DOHH2 (cell line): ENCODE data around the gene GREB1.

Experiments used
- H3F3A ChIP-seq: fragments of 200-600 bp; sonication (generic), shearing (Covaris generic); 2 replicates; pipeline ENCODE4 v1.6.0; 2016; ENCODE audit warnings: antibody characterized with exemption, mild to moderate bottlenecking; ENCODE audit not compliant: control insufficient read depth, insufficient read depth
- H3K27ac ChIP-seq: fragments of 200-600 bp; sonication (generic); 2 replicates; pipeline ENCODE4 v1.5.1; 2014; ENCODE audit warnings: low read depth, mild to moderate bottlenecking, low read length, moderate library complexity
- H3K27me3 ChIP-seq: fragments of 200-600 bp; sonication (generic); 2 replicates; pipeline ENCODE4 v1.6.1; 2014; ENCODE audit warnings: mild to moderate bottlenecking, low read length, mixed read lengths; ENCODE audit not compliant: control insufficient read depth
- H3K36me3 ChIP-seq: fragments of 200-600 bp; sonication (generic); 2 replicates; pipeline ENCODE4 v1.6.1; 2014; ENCODE audit warnings: mild to moderate bottlenecking, low read length, moderate library complexity, mixed read lengths; ENCODE audit not compliant: control insufficient read depth
- H3K4me1 ChIP-seq: fragments of 200-600 bp; sonication (generic); 2 replicates; pipeline ENCODE4 v1.6.1; 2014; ENCODE audit warnings: mild to moderate bottlenecking, low read length, mixed read lengths; ENCODE audit not compliant: control insufficient read depth
- H3K4me2 ChIP-seq: fragments of 200-600 bp; sonication (generic); 2 replicates; pipeline ENCODE4 v1.6.0; 2014; ENCODE audit warnings: mild to moderate bottlenecking, low read length, moderate library complexity
- H3K4me3 ChIP-seq: fragments of 200-600 bp; sonication (generic); 2 replicates; pipeline ENCODE4 v1.5.1; 2014; ENCODE audit warnings: mild to moderate bottlenecking, low read length, mixed read lengths
- H3K79me2 ChIP-seq: fragments of 200-600 bp; sonication (generic); 2 replicates; pipeline ENCODE4 v1.6.1; 2014; ENCODE audit warnings: mild to moderate bottlenecking, low read length, mixed read lengths; ENCODE audit not compliant: control insufficient read depth
- H3K9me2 ChIP-seq: fragments of 200-600 bp; sonication (generic); replicated peaks from 2 replicates; pipeline ENCODE4 v1.6.1; 2014; ENCODE audit warnings: mild to moderate bottlenecking, low read length, mixed read lengths; ENCODE audit not compliant: control insufficient read depth
- H3K9me3 ChIP-seq: fragments of 200-600 bp; sonication (generic); 2 replicates; pipeline ENCODE4 v1.6.1; 2014; ENCODE audit warnings: antibody characterized with exemption, low read length, mixed read lengths; ENCODE audit not compliant: control insufficient read depth, insufficient read depth
- H4K20me1 ChIP-seq: fragments of 200-600 bp; sonication (generic); 2 replicates; pipeline ENCODE4 v1.6.0; 2014; ENCODE audit warnings: low read depth, mild to moderate bottlenecking, antibody characterized with exemption, low read length, moderate library complexity; ENCODE audit not compliant: control insufficient read depth, insufficient read depth
- EZH2phosphoT487 ChIP-seq: fragments of 200-600 bp; sonication (generic); IDR thresholded peaks from 2 replicates; pipeline ENCODE4 v1.6.1; 2017; ENCODE audit warnings: borderline replicate concordance, mild to moderate bottlenecking, antibody characterized with exemption, low read length, moderate library complexity, mixed read lengths
- TF ChIP-seq, protein P1 (sequence below): fragments of 200-600 bp; sonication (generic); IDR thresholded peaks from one replicate; pipeline ENCODE4 v1.5.1; 2014; ENCODE audit warnings: antibody characterized with exemption, mild to moderate bottlenecking, low read depth, low read length; ENCODE audit not compliant: poor library complexity, severe bottlenecking

The GREB1 gene

GRCh38 chr2:11581124-11581796 lies 47.4 kb downstream of the GREB1 start:
- no peaks in the 10 kb centered on the region for H3K79me2 ChIP-seq
- no peaks in the 10 kb centered on the region for H3K9me2 ChIP-seq
- H4K20me1 ChIP-seq = no peaks in the 10 kb centered on the region
- H3K27ac ChIP-seq = no peak overlapping the region
- H3K9me3 ChIP-seq = no peaks in the 10 kb centered on the region
- no peaks in the 10 kb centered on the region for H3K36me3 ChIP-seq
- no peaks in the 10 kb centered on the region for H3K27me3 ChIP-seq
- no peak for TF ChIP-seq EZH2phosphoT487
- H3K4me1 ChIP-seq = peaks cover 3% of the 10 kb centered on the region; the same call in 1 of the 2 replicates
- H3F3A ChIP-seq = no peaks in the 10 kb centered on the region
- H3K4me2 ChIP-seq = no peak overlapping the region
- no peak overlapping the region for H3K4me3 ChIP-seq

GRCh38 chr2:11581797-11582611 lies 48.2 kb downstream of the GREB1 start:
- H3K4me3 ChIP-seq = no peak overlapping the region
- no peaks in the 10 kb centered on the region for H3K79me2 ChIP-seq
- no peaks in the 10 kb centered on the region for H3K9me2 ChIP-seq
- TF ChIP-seq EZH2phosphoT487 = no peak
- TF ChIP-seq, protein P1, sequence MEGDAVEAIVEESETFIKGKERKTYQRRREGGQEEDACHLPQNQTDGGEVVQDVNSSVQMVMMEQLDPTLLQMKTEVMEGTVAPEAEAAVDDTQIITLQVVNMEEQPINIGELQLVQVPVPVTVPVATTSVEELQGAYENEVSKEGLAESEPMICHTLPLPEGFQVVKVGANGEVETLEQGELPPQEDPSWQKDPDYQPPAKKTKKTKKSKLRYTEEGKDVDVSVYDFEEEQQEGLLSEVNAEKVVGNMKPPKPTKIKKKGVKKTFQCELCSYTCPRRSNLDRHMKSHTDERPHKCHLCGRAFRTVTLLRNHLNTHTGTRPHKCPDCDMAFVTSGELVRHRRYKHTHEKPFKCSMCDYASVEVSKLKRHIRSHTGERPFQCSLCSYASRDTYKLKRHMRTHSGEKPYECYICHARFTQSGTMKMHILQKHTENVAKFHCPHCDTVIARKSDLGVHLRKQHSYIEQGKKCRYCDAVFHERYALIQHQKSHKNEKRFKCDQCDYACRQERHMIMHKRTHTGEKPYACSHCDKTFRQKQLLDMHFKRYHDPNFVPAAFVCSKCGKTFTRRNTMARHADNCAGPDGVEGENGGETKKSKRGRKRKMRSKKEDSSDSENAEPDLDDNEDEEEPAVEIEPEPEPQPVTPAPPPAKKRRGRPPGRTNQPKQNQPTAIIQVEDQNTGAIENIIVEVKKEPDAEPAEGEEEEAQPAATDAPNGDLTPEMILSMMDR = no peak
- no peaks in the 10 kb centered on the region for H4K20me1 ChIP-seq
- H3K27me3 ChIP-seq = no peaks in the 10 kb centered on the region
- no peak overlapping the region for H3K4me2 ChIP-seq
- no peaks in the 10 kb centered on the region for H3K36me3 ChIP-seq
- H3K4me1 ChIP-seq = peaks cover 3% of the 10 kb centered on the region; the same call in 1 of the 2 replicates
- H3K9me3 ChIP-seq = no peaks in the 10 kb centered on the region
- H3K27ac ChIP-seq = no peak overlapping the region
- H3F3A ChIP-seq = no peaks in the 10 kb centered on the region

DNA sequence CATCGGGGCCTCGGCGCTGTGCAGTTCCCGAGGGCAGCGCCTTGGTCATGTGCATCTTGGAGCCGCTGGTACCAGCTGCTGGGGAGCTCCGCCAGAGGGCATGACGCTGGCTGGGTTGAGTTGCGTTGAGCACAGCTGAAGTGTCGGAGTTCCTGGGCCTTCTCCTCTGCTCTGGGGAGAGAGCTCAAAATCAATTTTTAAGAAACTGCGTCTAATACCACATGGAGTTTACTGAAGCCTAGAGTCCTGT lies 48.7 kb downstream of the GREB1 start:
- H3K27ac ChIP-seq = no peak overlapping the region
- H3K4me1 ChIP-seq = peaks cover 3% of the 10 kb centered on the region; the same call in 1 of the 2 replicates
- H3F3A ChIP-seq = no peaks in the 10 kb centered on the region
- no peaks in the 10 kb centered on the region for H3K36me3 ChIP-seq
- H3K79me2 ChIP-seq = no peaks in the 10 kb centered on the region
- H3K9me2 ChIP-seq = no peaks in the 10 kb centered on the region
- no peaks in the 10 kb centered on the region for H4K20me1 ChIP-seq
- no peak for TF ChIP-seq EZH2phosphoT487
- TF ChIP-seq, protein P1 = no peak
- no peak overlapping the region for H3K4me3 ChIP-seq
- no peak overlapping the region for H3K4me2 ChIP-seq
- H3K9me3 ChIP-seq = no peaks in the 10 kb centered on the region
- H3K27me3 ChIP-seq = no peaks in the 10 kb centered on the region
